K562 (cell line): ENCODE data around the gene ITGA6. TPM values are rescaled to one million over a fixed set of nuclear protein-coding genes. Genes with fewer than 3 reads are reported as not detected.

Experiments
- ATAC-seq: fragments of 200-7000 bp; cut with Tn5 transposase; 3 replicates; pipeline ENCODE4 v1.9.1; 2020; ENCODE audit warnings: moderate library complexity
- BruUV-seq: library from RNA; stranded (reverse); fragments of 400-500 nt; replicated peaks from 2 replicates; lab custom pipeline; 2021; lab: Mats Ljungman, UMichigan
- CTCF ChIA-PET: fragments of 300-600 bp; formaldehyde crosslinking; extraction: SDS; loops from one replicate; lab custom pipeline; 2021; ENCODE audit warnings: low intra/inter-chr PET ratio; lab: Yijun Ruan, JAX
- POLR2A ChIA-PET: fragments of 300-600, 350-650 bp; sonication (Branson Sonifier 250); formaldehyde crosslinking; extraction: SDS; loops from one replicate; lab custom pipeline; 2021; ENCODE audit warnings: antibody characterized with exemption, inconsistent platforms; lab: Yijun Ruan, JAX
- DNase-seq, 4 experiments: peaks; one replicate each; pipeline versions ENCODE4 v3.0.0 to v3.0.0-alpha.2; 2011 to 2018; ENCODE audit warnings: low spot score in 3 of 4, mixed read lengths in 3 of 4; ENCODE audit errors: extremely low read depth in 1 of 4
- FAIRE-seq: peaks from 2 replicates; lab custom pipeline; 2011; peaks lifted over from hg19 to GRCh38; lab: Jason Lieb, UNC
- H2AFZ ChIP-seq: 2 replicates; pipeline ENCODE4 v1.6.0; 2011; ENCODE audit warnings: low read depth, low read length, control low read depth, inconsistent platforms
- H3K27ac ChIP-seq: fragments of 200-600 bp; 3 replicates; pipeline ENCODE4 v1.8.0; 2011; ENCODE audit warnings: low read depth, mild to moderate bottlenecking, control low read depth, inconsistent platforms, low read length, moderate library complexity, mixed read lengths; ENCODE audit errors: extremely low read depth
- H3K27me3 ChIP-seq, 2 experiments: fragments of 300-600 bp in 1 of 2; 2 replicates in 1 of 2; 3 replicates in 1 of 2; pipeline versions ENCODE4 v1.6.0 to v1.8.0; 2011; ENCODE audit warnings: inconsistent platforms in 2 of 2, low read length in 2 of 2, mild to moderate bottlenecking in 1 of 2, mixed read lengths in 1 of 2, moderate library complexity in 1 of 2; ENCODE audit not compliant: control insufficient read depth in 2 of 2, insufficient read depth in 2 of 2
- H3K36me3 ChIP-seq: fragments of 300-600 bp; 3 replicates; pipeline ENCODE4 v1.8.0; 2011; ENCODE audit warnings: mild to moderate bottlenecking, low read length, inconsistent platforms; ENCODE audit not compliant: control insufficient read depth, insufficient read depth
- H3K4me1 ChIP-seq, 2 experiments: fragments of 200-600 bp in 1 of 2; replicated peaks in 1 of 2; 2 replicates in 1 of 2; 3 replicates in 1 of 2; pipeline versions ENCODE4 v1.5.1 to v1.8.0; 2011; ENCODE audit warnings: inconsistent platforms in 2 of 2, low read length in 2 of 2, mild to moderate bottlenecking in 1 of 2, mixed read lengths in 1 of 2, moderate library complexity in 1 of 2; ENCODE audit not compliant: control insufficient read depth in 2 of 2, insufficient read depth in 2 of 2
- H3K4me2 ChIP-seq: 2 replicates; pipeline ENCODE4 v1.6.1; 2011; ENCODE audit warnings: low read length, control low read depth, inconsistent platforms, mixed read lengths; ENCODE audit not compliant: insufficient read depth
- H3K4me3 ChIP-seq: fragments of 200-600 bp; sonication (generic), shearing (Covaris generic); 2 replicates; pipeline ENCODE4 v1.5.1; 2016; ENCODE audit warnings: control low read depth, inconsistent platforms
- H3K79me2 ChIP-seq: fragments of 200-600 bp; 3 replicates; pipeline ENCODE4 v1.8.0; 2011; ENCODE audit warnings: low read length, inconsistent platforms; ENCODE audit not compliant: control insufficient read depth, insufficient read depth
- H3K9ac ChIP-seq, 2 experiments: 2 replicates each; pipeline versions ENCODE4 v1.6.0 to v1.6.1; 2011; ENCODE audit warnings: low read depth in 2 of 2, low read length in 2 of 2, control low read depth in 1 of 2, inconsistent platforms in 1 of 2, mild to moderate bottlenecking in 1 of 2, mixed read lengths in 1 of 2; ENCODE audit not compliant: insufficient read depth in 1 of 2
- H3K9me1 ChIP-seq: one replicate; pipeline ENCODE4 v1.6.0; 2011; ENCODE audit warnings: inconsistent platforms, mild to moderate bottlenecking, low read length, moderate library complexity; ENCODE audit not compliant: control insufficient read depth, insufficient read depth
- H3K9me3 ChIP-seq: replicated peaks from 2 replicates; pipeline ENCODE4 v1.5.1; 2011; ENCODE audit warnings: low read depth, low read length, inconsistent platforms; ENCODE audit not compliant: control insufficient read depth, insufficient read depth
- H4K20me1 ChIP-seq: replicated peaks from 2 replicates; pipeline ENCODE4 v1.6.1; 2011; ENCODE audit warnings: low read length, inconsistent platforms, mixed read lengths; ENCODE audit not compliant: control insufficient read depth, insufficient read depth
- BMI1 ChIP-seq: fragments of 150-350 bp; IDR thresholded peaks from 2 replicates; pipeline ENCODE4 v1.6.1; 2014; ENCODE audit warnings: low read length
- BRCA1 ChIP-seq, 2 experiments: fragments of 450-650 bp in 1 of 2; sonication (generic) in 1 of 2; formaldehyde crosslinking in 1 of 2; IDR thresholded peaks; 2 replicates each; pipeline versions ENCODE4 v1.5.0 to v1.6.1; 2017 to 2020; ENCODE audit warnings: mild to moderate bottlenecking in 1 of 2, missing genetic modification reagents in 1 of 2
- ILK ChIP-seq: fragments of 450-650 bp; IDR thresholded peaks from 2 replicates; pipeline ENCODE4 v1.6.1; 2016; ENCODE audit warnings: missing genetic modification characterization, low read depth, mild to moderate bottlenecking, missing compliant biosample characterization, moderate library complexity, borderline replicate concordance
- PHF21A ChIP-seq: fragments of 450-650 bp; IDR thresholded peaks from 2 replicates; pipeline ENCODE4 v1.6.1; 2017; ENCODE audit warnings: low read depth, borderline replicate concordance
- TAL1 ChIP-seq: fragments of 450-650 bp; IDR thresholded peaks from 2 replicates; pipeline ENCODE4 v1.6.1; 2016; ENCODE audit warnings: mild to moderate bottlenecking
- WGBS: fragments of 100-300 bp; shearing (Covaris generic); methylation state at CpG from one replicate; pipeline ENCODE4 v1.1.6; 2016; ENCODE audit warnings: low coverage, mixed read lengths; ENCODE audit not compliant: insufficient coverage; ENCODE audit errors: missing lambda C conversion rate; 5-methylcytosine and 5-hydroxymethylcytosine counted together
- in situ Hi-C: fragments of 300-500 bp; cut with MboI; formaldehyde crosslinking; loops from 4 replicates; pipeline ENCODE4 v1.15.0; 2018; ENCODE audit warnings: inconsistent platforms, mixed read lengths
- intact Hi-C: fragments of 100-400 bp; cut with micrococcal nuclease; formaldehyde crosslinking; loops from 2 replicates; pipeline ENCODE4 v1.14.2; 2022
- polyA plus RNA-seq, 8 experiments: library from polyadenylated mRNA; depleted of rRNA in 4 of 8; stranded (reverse) in 5 of 8; unstranded in 3 of 8; fragments of >200 nt; fragmentation: Nextera tagmentation in 2 of 8; fragmentation: Illumina TruSeq in 1 of 8; extraction: Ambion mirVana in 2 of 8; extraction: Trizol in 1 of 8; gene quantifications; 2 replicates each; pipeline versions ENCODE4 v1.2.1 to v1.2.3, GENCODE V29; 2011 to 2014; ENCODE audit warnings: inconsistent platforms in 1 of 8, missing spikeins in 1 of 8
- total RNA-seq, 7 experiments: library from RNA; depleted of rRNA in 6 of 7; stranded (reverse); fragments of >200 nt in 6 of 7; fragmentation: Illumina TruSeq in 2 of 7; extraction: Trizol in 2 of 7; gene quantifications; 2 replicates each; pipeline versions ENCODE4 v1.2.1 to v1.2.3, GENCODE V29; 2011 to 2021; ENCODE audit warnings: low replicate concordance in 1 of 7
- TF ChIP-seq, protein P1 (sequence below): sonication (generic); formaldehyde crosslinking; IDR thresholded peaks from 2 replicates; pipeline ENCODE4 v1.8.0; 2022; ENCODE audit warnings: missing genetic modification reagents, mild to moderate bottlenecking, moderate library complexity, borderline replicate concordance
- TF ChIP-seq, protein P2 (sequence below): sonication (generic); formaldehyde crosslinking; IDR thresholded peaks from 2 replicates; pipeline ENCODE4 v1.8.0; 2023; ENCODE audit warnings: mild to moderate bottlenecking, missing genetic modification reagents
- TF ChIP-seq, protein P3 (sequence below): fragments of 250-450 bp; sonication (Bioruptor Pico); IDR thresholded peaks from 2 replicates; pipeline ENCODE4 v1.8.0; 2022; ENCODE audit warnings: moderate library complexity, mild to moderate bottlenecking, inconsistent platforms

The ITGA6 gene
- total and polyA plus RNA-seq, 9 of the 15 experiments (the other 6 are each of a cell fraction or from before 2014, with no cell fraction given) = 0.01 to 0.29 (median 0.05) TPM; not detected in 5

DNA sequence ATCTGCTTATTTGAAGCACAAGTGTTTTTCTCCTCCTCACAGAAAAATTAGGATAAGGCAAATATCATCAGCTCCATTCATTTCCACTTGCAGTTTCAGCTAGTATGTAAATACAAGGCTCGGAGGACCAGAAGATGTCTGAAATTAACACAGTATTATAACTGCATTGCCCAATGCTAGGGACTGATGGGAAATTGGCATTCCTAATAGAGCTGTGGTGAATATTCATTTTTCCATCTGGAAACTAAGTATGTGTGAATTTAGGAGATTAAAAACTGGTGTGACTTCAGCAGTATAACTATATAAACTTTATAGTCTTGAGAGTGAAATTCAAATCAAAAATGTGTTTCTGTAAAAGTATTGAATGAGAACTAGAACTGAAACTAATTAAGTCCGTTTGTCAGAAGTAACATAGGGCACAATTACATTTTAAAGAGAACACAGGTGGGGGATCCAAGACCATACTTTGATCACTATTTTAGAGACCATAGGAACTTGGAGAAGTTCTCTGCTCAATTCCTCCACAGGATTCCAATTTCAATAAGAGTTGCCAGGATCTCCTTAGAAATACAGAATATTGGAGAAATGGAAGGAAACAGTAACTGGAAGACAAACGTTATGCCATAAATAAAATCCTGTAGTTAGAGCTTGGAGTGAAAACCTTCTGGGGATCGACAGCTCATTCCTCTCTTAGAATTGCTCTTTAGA is 12.1 kb upstream of the ITGA6 start (continued):
- TF ChIP-seq PHF21A = no peak
- TF ChIP-seq, protein P1, sequence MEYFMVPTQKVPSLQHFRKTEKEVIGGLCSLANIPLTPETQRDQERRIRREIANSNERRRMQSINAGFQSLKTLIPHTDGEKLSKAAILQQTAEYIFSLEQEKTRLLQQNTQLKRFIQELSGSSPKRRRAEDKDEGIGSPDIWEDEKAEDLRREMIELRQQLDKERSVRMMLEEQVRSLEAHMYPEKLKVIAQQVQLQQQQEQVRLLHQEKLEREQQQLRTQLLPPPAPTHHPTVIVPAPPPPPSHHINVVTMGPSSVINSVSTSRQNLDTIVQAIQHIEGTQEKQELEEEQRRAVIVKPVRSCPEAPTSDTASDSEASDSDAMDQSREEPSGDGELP (CRISPR knock-in tag) = no peak
- TF ChIP-seq, protein P2, sequence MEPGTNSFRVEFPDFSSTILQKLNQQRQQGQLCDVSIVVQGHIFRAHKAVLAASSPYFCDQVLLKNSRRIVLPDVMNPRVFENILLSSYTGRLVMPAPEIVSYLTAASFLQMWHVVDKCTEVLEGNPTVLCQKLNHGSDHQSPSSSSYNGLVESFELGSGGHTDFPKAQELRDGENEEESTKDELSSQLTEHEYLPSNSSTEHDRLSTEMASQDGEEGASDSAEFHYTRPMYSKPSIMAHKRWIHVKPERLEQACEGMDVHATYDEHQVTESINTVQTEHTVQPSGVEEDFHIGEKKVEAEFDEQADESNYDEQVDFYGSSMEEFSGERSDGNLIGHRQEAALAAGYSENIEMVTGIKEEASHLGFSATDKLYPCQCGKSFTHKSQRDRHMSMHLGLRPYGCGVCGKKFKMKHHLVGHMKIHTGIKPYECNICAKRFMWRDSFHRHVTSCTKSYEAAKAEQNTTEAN (CRISPR knock-in tag) = no peak
- TF ChIP-seq ILK = no peak
- no peak for TF ChIP-seq BMI1
- TF ChIP-seq, protein P3, sequence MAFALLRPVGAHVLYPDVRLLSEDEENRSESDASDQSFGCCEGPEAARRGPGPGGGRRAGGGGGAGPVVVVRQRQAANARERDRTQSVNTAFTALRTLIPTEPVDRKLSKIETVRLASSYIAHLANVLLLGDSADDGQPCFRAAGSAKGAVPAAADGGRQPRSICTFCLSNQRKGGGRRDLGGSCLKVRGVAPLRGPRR (CRISPR knock-in tag) = no peak
- no peak for TF ChIP-seq TAL1

DNA sequence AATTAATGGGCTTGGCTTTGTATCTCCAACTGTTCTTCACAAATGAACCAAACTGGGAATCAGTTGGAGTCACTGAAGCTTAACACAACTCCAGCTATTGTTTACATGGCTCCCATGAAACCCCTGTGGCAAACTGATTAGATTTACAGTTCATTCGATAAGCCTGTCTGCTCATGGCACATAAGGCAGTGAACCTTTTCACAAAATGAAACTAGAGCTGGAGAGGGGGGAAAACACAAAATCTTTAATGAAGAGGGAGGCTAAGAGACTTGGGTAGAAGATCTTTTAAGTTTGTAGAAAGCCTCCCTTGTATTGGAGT is 11.6 kb upstream of the ITGA6 start:
- no peaks in the 10 kb centered on the region for H3K36me3 ChIP-seq
- no peaks in the 10 kb centered on the region; a peak in 2 of 5 replicates for H3K27me3 ChIP-seq
- no TSS peak for BruUV-seq
- no peak overlapping the region for H3K9ac ChIP-seq
- intact Hi-C loops (no loop called here), in situ Hi-C loops (no loop called here)
- no peak overlapping the region for H3K27ac ChIP-seq
- CTCF ChIA-PET = no interaction called here
- no peak for DNase-seq
- H3K79me2 ChIP-seq = no peaks in the 10 kb centered on the region
- POLR2A ChIA-PET = interaction anchor here (0.6 to 1.0 kb wide), 3 partner anchors 9 to 37 kb away, joined by 3 to 4 read pairs (median 4); no protein-coding TSS in a partner anchor
- no peak overlapping the region for H2AFZ ChIP-seq
- no peak overlapping the region for H3K4me2 ChIP-seq
- no peak for FAIRE-seq
- no peak for ATAC-seq
- WGBS = 0% methylated on average over 1 of the region's 1 CpG
- TF ChIP-seq BRCA1 (IDR thresholded peaks at IDR 0.05) = no peak
- TF ChIP-seq BRCA1 (CRISPR knock-in tag; IDR thresholded peaks at IDR 0.05) = no peak
- H3K4me3 ChIP-seq = no peak overlapping the region
- no peaks in the 10 kb centered on the region for H3K4me1 ChIP-seq
- H3K9me1 ChIP-seq = no peaks in the 10 kb centered on the region
- H4K20me1 ChIP-seq = no peaks in the 10 kb centered on the region
- H3K9me3 ChIP-seq = no peaks in the 10 kb centered on the region
